Dedifferentiated amniotic fluid mesenchymal stem cell (primary cell): Measurements from ENCODE around the gene XPNPEP2.
A peak's percentile ranks its signal among the peaks of the same experiment; 100 is the strongest.

ENCODE experiments used
- DNase-seq: peaks from one replicate; pipeline ENCODE4 v3.0.0-alpha.2; 2016; ENCODE audit errors: extremely low spot score

Gene XPNPEP2

GRCh38 chrX:129738466-129739308 is at the start of gene XPNPEP2:
Gene XPNPEP2, plus strand, starts transcription at chrX:129738979. Its CDS starts 235 bp downstream, at chrX:129739214.
- DNase-seq: peak; percentile 48

GRCh38 chrX:129689796-129690195 is 49.0 kb upstream of the XPNPEP2 start:
- DNase-seq: no peak

GRCh38 chrX:129690435-129690834 is 48.3 kb upstream of the XPNPEP2 start:
- DNase-seq: no peak

DNA sequence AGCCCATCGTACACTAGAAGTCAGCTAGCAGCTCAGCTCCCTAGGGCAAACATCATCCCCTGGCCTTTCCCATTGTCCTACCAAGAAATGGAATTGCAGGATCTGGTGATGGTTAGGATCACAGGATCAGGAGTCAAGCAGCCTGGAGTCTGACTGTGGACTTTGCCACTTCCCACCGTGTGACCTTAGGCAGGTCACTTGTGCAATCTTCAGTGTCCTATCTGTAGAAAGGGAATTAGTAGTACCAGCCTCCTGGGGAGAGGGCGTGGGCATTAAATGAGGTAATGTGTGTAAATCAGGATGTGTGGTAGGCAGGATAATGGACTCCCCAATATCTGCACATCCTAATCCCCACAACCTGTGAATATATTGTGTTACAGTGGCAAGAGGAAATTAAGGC is 45.4 kb upstream of the XPNPEP2 start:
- DNase-seq: no peak

GRCh38 chrX:129694805-129695204 is 44.0 kb upstream of the XPNPEP2 start:
- DNase-seq: no peak

- no peak for DNase-seq
Observed at GRCh38 chrX:129695535-129695934, 43.2 kb upstream of the XPNPEP2 start.

- DNase-seq: no peak
Observed at GRCh38 chrX:129695937-129696336, 42.8 kb upstream of the XPNPEP2 start.

DNA sequence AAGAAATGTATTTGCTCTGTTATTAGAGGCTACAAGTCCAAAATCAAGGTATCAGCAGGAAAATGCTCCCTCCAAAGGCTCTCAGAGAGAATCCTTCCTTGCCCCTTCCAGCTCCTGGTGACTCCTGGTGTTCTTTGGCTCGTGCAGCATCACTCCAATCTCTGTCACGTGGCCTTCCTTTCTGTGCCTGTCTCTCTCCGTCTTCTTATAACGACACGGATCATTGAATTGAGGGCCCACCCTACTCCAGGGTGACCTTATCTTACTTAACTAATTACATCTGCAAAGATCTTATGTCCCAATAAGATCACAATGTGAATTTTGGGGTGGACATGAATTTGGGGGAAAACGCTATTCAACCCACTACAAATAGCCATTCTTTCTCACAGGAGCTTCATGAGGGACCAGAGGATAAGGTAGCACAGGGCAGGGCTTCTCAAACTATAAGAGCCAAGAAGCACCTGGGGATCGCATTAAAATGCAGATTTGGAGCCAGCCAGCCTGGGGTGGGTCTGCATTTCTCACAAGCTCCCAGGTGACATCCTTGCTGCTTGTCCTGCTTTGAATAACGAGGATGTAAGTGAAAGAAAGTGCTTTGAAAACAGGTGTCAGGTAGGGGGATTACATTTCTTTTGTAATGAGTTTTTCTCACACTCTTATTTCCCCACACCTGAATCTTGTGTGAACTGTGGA is 42.2 kb upstream of the XPNPEP2 start:
- no peak for DNase-seq

GRCh38 chrX:129697204-129697829 is 41.5 kb upstream of the XPNPEP2 start:
- DNase-seq: no peak

GRCh38 chrX:129698150-129698549 is 40.6 kb upstream of the XPNPEP2 start:
- DNase-seq: no peak

GRCh38 chrX:129700536-129700935 is 38.2 kb upstream of the XPNPEP2 start:
- no peak for DNase-seq

DNA sequence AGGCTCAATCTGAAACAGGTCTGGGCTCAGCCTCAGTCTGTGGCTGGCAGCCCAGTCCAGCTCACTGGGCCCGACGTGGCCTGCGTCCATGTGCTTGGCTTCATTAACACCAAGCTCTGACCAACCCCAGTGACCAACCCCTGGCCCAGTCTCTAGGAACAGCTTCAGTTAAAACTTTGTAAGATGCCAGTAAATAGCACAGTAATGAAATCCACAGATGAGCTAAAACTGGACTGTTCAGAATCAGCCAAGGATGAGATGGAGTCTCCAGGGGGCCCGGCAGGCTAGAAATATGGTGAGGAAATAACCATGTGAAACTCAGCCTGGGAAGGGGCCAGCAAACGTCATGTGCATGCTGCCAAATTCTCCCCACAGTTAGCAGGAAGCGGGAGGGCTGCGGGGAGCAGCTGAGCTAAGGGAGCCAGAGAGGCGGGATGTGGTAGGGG is 37.1 kb upstream of the XPNPEP2 start:
- DNase-seq: no peak

- DNase-seq: no peak
Observed at GRCh38 chrX:129704491-129704890, 34.3 kb upstream of the XPNPEP2 start.

DNA sequence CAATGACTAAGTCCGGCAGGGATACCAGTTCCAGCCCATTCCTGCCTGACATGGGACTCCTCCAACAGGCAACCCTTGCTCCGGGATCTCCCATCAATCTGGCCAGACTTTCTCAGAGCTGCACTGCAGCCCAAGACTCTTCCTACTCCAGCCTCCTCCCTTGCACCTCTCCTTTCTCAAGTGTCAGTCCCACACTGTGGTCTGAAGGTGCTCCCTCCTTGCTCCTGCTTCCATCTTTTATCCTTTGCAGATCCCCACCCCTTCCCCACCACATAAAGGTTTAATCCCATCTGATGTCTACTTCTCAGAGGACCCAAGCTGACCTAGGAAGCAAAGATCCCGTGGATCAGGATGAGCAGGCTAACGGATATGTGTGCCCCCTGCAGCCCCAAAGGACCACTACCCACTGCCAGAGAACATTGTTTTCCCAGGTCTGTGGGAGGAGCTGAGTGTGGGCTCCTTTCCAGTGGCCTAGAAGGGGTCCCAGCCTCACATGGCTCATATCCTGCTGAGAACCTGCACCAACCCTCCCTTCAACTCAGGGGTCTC is 33.3 kb upstream of the XPNPEP2 start:
- DNase-seq: no peak

DNA sequence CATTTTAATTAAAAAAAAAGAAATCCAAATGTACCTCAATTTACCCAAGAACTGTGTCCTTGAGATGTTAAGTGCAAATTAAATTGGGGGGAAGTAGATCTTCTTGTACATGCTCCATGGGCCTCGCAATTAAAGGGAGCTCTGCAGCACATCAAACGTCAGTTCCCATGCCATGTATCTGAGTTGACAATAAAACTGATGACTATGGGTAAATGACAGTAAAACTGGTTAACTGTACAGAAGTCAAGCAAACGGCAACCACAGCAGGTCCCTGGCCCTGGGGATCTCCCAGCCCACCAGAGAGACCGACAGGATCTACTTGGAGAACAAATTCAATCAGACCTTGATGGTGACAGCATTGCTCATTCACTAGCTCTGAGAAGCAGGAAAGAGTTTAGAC is 32.8 kb upstream of the XPNPEP2 start:
- DNase-seq: no peak

DNA sequence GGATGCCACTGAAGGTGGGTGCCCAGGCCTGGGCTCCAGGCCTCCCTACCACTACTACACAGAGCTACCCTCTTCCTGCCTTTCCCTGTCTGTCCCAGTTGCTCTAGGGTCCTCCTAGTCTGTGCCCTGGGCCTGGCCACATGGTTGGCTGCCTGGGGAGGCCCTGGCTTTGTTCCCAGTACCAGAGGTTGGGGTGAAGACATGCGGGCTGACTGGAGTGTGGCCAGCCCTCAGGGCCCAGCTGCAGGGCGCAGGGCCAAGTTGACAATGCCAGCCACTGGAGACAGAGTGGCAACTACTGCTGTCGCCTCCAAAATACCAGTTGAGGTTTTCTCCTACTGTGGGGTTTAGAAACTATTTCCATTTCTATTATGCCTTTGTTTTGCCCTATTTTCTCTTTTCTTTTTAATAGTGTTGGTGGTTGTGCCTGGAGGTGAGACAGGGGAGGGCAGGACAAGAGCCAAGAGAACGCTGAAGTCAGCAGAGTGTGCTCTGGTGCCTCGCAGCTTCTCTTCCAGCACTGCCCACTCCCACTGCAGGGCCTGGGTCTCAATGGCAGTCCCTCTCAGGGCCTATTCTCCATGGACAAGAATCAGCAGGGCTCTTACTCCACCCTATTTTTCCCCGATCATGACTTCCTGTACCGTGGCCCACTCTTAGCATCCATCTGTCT is 32.2 kb upstream of the XPNPEP2 start:
- DNase-seq: no peak

DNA sequence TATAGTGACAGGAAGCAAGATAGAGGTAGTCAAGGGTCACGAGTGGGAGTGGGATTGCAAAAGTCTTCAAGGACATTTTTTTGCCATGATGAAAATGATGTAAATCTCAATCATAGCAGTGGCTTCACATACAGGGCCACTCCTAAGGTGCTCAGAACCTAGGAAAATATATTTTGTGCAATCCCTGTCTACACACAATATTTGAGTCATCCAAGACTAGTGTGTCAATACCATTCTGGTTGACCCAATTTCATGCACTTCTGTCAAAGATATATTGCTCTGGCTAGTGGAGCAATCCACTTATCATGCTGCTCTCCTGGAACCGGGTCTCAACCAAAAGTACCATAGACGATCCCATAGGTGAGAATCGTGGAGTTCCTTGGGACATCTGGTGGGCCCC is 24.2 kb upstream of the XPNPEP2 start:
- no peak for DNase-seq

DNA sequence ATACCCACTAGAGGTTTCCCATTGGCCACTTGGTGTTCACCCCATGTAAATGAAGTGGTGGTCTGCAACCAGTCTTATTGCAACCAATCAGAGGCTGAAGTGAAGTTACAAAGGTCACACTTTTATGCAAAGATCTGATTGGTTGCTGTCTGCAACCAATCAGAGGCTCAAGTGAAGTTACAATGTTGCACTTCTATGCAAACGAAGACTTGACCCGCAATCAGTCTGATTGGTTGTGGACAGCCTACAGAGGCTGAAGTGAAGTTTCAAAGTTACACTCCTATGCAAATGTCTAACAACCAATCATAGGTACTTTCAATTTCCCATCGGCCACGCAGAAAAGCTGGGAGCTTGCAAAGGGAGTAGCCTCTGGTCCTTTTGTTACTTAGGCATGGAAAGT is 22.3 kb upstream of the XPNPEP2 start:
- no peak for DNase-seq

GRCh38 chrX:129717892-129718291 is 20.9 kb upstream of the XPNPEP2 start:
- peak; percentile 50 for DNase-seq

GRCh38 chrX:129718676-129719075 is 20.1 kb upstream of the XPNPEP2 start:
- no peak for DNase-seq

DNA sequence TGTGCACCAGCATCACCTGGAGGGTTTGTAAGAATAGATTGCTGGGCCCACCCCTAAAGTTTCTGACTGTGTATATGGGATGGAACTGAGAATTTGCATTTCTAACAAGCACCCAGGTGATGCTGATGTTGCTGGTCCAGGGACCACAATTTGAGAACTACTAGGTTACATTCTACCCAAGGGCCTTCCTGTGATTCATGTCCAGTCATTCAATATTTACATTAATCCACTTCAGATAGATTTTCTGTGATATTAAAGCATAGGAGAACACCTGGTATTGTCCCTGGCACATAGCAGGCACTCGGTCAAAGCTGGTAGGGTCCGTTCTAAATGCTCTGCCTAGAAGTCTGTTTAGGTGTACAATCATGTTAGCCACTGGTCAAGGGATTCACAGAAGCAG is 19.5 kb upstream of the XPNPEP2 start:
- no peak for DNase-seq
